RWPE1 (cell line): Measurements from ENCODE around the gene MARK3.

Experiments
- CTCF ChIA-PET: fragments of 350-600 bp; sonication (Branson Sonifier 250); formaldehyde crosslinking; extraction: SDS; loops from one replicate; lab custom pipeline; 2021; lab: Yijun Ruan, JAX
- POLR2A ChIA-PET: fragments of 400-600 bp; formaldehyde crosslinking; extraction: SDS; loops from one replicate; lab custom pipeline; 2020; ENCODE audit warnings: antibody characterized with exemption; ENCODE audit not compliant: low non-redundant PET; lab: Yijun Ruan, JAX
- DNase-seq: peaks from one replicate; pipeline ENCODE4 v3.0.0; 2012; ENCODE audit warnings: low spot score
- H3K27ac ChIP-seq: fragments of 450-650 bp; 2 replicates; pipeline ENCODE4 v1.5.1; 2017
- TF ChIP-seq, protein P1 (sequence below): fragments of 450-650 bp; conservative IDR thresholded peaks from 2 replicates; pipeline ENCODE4 v1.5.1; 2017; ENCODE audit warnings: low read depth, mild to moderate bottlenecking

The MARK3 gene

DNA sequence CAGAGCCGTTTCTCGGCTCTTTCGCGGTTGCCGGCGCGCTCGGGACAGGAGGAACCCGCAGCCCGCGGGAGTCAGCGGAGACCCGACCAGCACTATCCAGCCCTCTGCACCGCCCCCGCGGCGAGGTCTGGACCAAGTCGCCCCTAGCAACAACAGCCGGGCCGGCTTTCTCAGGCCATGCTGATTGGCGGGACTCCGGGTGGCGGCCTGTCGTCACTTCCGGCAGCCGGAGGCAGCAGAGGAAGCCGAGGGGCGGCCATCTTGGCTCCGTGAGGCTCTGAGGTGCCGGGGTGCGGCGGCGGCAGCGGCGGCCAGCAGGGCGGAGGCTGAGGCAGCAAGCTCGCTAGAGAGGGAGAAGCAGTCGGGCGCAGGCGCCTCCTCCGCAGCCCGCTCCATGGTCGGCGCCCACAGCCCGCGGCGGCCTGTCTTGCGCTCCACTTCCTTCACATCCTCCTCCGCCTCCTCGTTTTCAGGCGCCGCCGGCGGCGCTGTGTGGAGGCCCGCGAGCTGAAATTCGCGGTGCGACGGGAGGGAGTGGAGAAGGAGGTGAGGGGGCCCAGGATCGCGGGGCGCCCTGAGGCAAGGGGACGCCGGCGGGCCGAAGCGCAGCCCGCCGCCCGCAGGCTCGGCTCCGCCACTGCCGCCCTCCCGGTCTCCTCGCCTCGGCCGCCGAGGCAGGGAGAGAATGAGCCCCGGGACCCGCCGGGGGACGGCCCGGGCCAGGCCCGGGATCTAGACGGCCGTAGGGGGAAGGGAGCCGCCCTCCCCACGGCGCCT is at the start of gene MARK3:
TSS of gene MARK3 (plus strand) at position 264 of the 777 bp plus-strand sequence. CDS start 615 bp downstream, outside the sequence.
- peak; percentile 97 for DNase-seq
- ChIA-PET CTCF (interaction anchor here (0.5 kb wide), 2 partner anchors 13 to 18 kb away, joined by 3 to 5 read pairs; no protein-coding TSS in a partner anchor), POLR2A (no interaction called here)

DNA sequence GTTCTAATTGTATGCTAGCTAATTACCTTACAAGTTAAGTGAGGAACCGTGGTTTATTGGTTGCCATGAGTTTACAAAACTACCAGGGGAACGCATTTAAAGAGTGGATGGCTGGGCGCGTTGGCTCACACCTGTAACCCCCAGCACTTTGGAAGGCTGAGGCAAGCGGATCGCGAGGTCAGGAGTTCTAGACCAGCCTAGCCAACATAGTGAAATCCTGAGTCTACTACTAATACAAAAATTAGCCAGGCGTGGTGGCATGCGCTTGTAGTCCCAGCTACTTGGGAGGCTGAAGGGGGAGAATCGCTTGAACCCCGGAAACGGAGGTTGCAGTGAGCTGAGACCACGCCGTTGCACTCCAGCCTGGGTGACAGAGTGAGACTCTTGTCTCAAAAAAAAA is 49.0 kb upstream of the MARK3 start:
- CTCF ChIA-PET, result interaction anchor here (0.6 to 1.5 kb wide), 4 partner anchors 50 to 257 kb away, joined by 3 to 6 read pairs (median 5); no protein-coding TSS in a partner anchor
- peak overlapping the region; percentile 34 for H3K27ac ChIP-seq
- POLR2A ChIA-PET, result interaction anchor here (0.6 to 0.9 kb wide), 2 partner anchors 13 to 18 kb away, joined by 4 read pairs; no protein-coding TSS in a partner anchor
- TF ChIP-seq, protein P1, sequence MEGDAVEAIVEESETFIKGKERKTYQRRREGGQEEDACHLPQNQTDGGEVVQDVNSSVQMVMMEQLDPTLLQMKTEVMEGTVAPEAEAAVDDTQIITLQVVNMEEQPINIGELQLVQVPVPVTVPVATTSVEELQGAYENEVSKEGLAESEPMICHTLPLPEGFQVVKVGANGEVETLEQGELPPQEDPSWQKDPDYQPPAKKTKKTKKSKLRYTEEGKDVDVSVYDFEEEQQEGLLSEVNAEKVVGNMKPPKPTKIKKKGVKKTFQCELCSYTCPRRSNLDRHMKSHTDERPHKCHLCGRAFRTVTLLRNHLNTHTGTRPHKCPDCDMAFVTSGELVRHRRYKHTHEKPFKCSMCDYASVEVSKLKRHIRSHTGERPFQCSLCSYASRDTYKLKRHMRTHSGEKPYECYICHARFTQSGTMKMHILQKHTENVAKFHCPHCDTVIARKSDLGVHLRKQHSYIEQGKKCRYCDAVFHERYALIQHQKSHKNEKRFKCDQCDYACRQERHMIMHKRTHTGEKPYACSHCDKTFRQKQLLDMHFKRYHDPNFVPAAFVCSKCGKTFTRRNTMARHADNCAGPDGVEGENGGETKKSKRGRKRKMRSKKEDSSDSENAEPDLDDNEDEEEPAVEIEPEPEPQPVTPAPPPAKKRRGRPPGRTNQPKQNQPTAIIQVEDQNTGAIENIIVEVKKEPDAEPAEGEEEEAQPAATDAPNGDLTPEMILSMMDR, result no peak
- no peak for DNase-seq

More for the DNA sequence above, at the start of gene MARK3:
- TF ChIP-seq, protein P1, result 0 out of 2 replicates have a peak, but pooled peaks have one; percentile 15
- H3K27ac ChIP-seq, result peak within 1 kb of the TSS; percentile 91

DNA sequence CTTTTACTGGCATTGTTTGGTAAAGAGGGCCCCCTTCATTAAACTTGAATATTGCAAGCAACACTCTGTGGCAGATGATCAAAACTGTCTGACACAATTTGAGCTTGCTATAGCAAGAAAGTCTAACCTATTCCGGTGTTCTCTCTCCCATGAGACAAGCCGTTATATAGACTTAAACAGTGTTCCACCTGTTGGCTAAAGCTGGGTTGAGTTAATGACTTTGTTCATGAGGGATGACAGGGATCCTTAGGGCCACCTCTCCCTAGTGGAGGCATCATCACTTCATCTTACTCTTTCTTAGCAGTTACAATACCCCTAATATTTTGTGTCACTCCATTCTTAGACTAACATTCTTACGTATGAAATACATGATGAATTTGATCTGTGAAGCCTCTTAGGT is 47.4 kb upstream of the MARK3 start:
- H3K27ac ChIP-seq, result no peak overlapping the region
- TF ChIP-seq, protein P1, result no peak
- ChIA-PET POLR2A (no interaction called here), CTCF (interaction anchor here (0.6 to 1.2 kb wide), 2 partner anchors 53 to 259 kb away, joined by 3 to 6 read pairs; no protein-coding TSS in a partner anchor)
- DNase-seq, result no peak

DNA sequence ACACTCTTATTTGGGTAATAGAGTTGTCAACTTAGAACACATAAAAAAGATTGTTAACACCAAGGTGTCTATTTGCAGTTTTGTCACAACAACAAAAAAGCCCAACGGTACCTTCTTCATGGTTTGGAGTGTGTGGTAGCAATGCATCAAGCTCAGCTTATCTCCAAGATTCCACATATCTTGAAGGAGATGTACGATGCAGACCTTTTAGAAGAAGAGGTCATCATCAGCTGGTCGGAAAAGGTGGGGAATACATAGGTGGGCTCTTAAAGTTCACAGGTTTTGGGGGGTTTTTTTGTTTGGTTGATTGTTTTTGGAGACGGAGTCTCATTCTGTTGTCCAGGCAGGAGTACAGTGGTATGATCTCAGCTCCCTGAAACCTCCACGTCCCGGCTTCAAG is 45.7 kb upstream of the MARK3 start:
- TF ChIP-seq, protein P1, result no peak
- ChIA-PET CTCF (no interaction called here), POLR2A (no interaction called here)
- no peak overlapping the region for H3K27ac ChIP-seq
- no peak for DNase-seq

DNA sequence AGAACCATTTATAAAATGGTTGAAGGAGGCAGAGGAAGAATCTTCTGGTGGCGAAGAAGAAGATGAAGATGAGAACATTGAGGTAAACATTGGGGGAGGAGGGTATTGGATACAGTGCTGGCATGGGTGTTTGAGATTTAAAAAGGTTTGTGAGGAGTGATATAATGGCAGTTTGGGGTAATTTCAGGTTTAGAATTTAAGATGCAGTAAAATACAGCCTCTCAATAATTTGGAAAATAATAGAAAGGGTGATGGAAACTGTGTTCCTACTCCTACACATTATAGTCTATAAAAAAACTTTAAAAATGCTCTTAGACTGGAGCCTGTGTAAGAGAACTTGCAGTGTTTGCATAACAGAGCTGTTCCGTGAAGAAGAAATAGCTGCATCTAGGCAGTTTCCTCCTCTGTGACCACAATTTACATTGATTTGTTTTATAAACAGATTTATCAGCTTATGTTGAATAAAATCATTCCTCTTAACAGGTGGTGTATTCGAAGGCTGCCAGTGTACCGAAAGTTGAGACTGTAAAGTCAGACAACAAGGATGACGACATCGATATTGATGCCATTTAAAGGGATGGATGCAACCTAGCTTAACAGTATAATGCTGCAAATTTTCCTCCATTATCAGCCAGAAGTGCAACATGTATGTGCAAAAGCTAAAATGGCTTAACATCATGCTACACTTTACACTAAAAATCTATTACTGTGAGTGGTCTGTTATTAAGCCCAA is 44.6 kb upstream of the MARK3 start:
- H3K27ac ChIP-seq, result no peak overlapping the region
- DNase-seq, result no peak
- TF ChIP-seq, protein P1, result no peak
- POLR2A ChIA-PET, result interaction anchor here (0.6 kb wide), 1 partner anchor 254 kb away, joined by 7 read pairs; no protein-coding TSS in a partner anchor
- CTCF ChIA-PET, result no interaction called here
